Esophagus squamous epithelium (tissue), 5 donors: ENCODE data around the gene SUDS3. TPM values are rescaled to one million over a fixed set of nuclear protein-coding genes. Genes with fewer than 3 reads are reported as not detected.

Experiments
- DNase-seq: peaks from one replicate; lab custom pipeline; 2025; lab: John Stamatoyannopoulos, UW
- H3K27ac ChIP-seq, 4 donors: fragments of 200-600 bp; sonication (generic); one replicate each; pipeline ENCODE4 v1.5.1; 2016 to 2019; ENCODE audit warnings: mild to moderate bottlenecking in 1 of 4
- H3K27me3 ChIP-seq, 4 donors: fragments of 200-600 bp; sonication (generic); 1 replicate in 3 of 4; 2 replicates in 1 of 4; pipeline versions ENCODE4 v1.5.1 to v1.6.0; 2017 to 2021; ENCODE audit warnings: antibody characterized with exemption in 1 of 4
- H3K36me3 ChIP-seq, 3 donors: fragments of 200-600 bp; sonication (generic); one replicate each; pipeline ENCODE4 v1.5.1; 2016 to 2019
- H3K4me1 ChIP-seq, 3 donors: fragments of 200-600 bp; sonication (generic); one replicate each; pipeline ENCODE4 v1.5.1; 2017 to 2019
- H3K4me3 ChIP-seq, 4 donors: fragments of 200-600 bp; sonication (generic); 1 replicate in 3 of 4; 2 replicates in 1 of 4; pipeline ENCODE4 v1.5.1; 2016 to 2019; ENCODE audit warnings: mild to moderate bottlenecking in 2 of 4, moderate library complexity in 1 of 4
- H3K9me3 ChIP-seq, 3 donors: fragments of 200-600 bp; sonication (generic); one replicate each; pipeline ENCODE4 v1.5.1; 2016 to 2019
- CTCF ChIP-seq, 6 experiments: fragments of 450-650 bp in 4 of 6; fragments of 200-600 bp in 2 of 6; sonication (generic) in 2 of 6; IDR thresholded peaks; one replicate each; pipeline ENCODE4 v1.5.1; 2016 to 2019; ENCODE audit warnings: antibody characterized with exemption in 6 of 6, mild to moderate bottlenecking in 4 of 6, moderate library complexity in 4 of 6
- POLR2A ChIP-seq, 4 donors: fragments of 450-650 bp; IDR thresholded peaks; one replicate each; pipeline ENCODE4 v1.6.1; 2017; ENCODE audit warnings: antibody characterized with exemption in 4 of 4, mild to moderate bottlenecking in 4 of 4, moderate library complexity in 3 of 4
- WGBS, 2 donors: methylation state at CpG; one replicate each; pipeline ENCODE4 v1.1.5; 2018; 5-methylcytosine and 5-hydroxymethylcytosine counted together
- intact Hi-C: fragments of 100-400 bp; cut with DNase I; formaldehyde crosslinking; loops from one replicate; pipeline ENCODE4 v1.15.0; 2022
- total RNA-seq, 4 donors: library from RNA; depleted of rRNA; stranded (reverse); fragments of >200 nt; gene quantifications; one replicate each; pipeline ENCODE4 v1.1.0, GENCODE V29; 2016
- donor health status: DM: yes; HTN: yes; CAD: no.

The SUDS3 gene
- total RNA-seq, 4 donors from 2014 or later = 43.3 to 55.0 (median 44.8) TPM

DNA sequence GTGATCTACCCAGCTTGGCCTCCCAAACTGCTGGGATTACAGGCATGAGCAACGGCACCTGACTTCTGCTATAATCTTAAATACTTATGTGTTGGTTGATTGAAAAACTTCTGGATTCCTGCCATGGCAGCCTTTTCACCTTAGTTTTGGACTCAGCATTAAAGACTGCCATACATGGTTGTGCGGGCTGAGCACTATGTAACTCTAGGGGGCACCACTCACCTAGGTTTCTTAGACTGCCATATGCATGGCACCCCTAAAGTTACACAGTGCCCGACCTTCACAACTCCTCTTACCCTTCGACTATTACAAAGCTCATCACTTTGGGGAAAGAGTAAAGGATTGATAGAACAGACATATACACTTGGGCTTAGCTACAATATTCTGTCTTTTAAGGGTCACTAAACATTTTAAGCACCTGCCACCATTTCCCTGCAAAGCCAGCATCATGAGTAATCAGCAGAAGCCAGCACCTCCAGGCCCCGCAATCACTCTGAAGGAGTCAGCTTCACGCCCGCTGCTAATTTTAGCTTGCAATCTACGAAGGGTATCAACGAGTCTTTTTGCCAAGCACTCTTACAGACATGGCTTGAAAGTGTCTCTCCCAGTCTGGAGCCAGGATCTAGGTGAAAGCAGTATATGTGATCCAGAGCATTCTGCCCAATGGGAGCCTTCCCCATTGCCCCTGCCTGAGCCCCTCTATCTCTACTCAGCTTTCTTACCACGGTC lies 59.8 kb downstream of the SUDS3 start:
- TF ChIP-seq POLR2A (IDR thresholded peaks at IDR 0.05) = no peak
- peak in 1 of 6 experiments; percentile 20 for TF ChIP-seq CTCF (IDR thresholded peaks at IDR 0.05)
- H3K9me3 ChIP-seq = no peaks in the 10 kb centered on the region
- no peaks in the 10 kb centered on the region for H3K27me3 ChIP-seq
- 63 to 77% methylated on average over 8 to 10 of the region's 10 CpGs for WGBS, 2 donors
- DNase-seq = no peak
- H3K4me3 ChIP-seq = no peak overlapping the region
- intact Hi-C loops = no loop called here
- H3K4me1 ChIP-seq = no peaks in the 10 kb centered on the region
- no peak overlapping the region for H3K27ac ChIP-seq
- H3K36me3 ChIP-seq = no peaks in the 10 kb centered on the region

- Histone ChIP-seq H3K4me3 (no peak overlapping the region), H3K27ac (no peak overlapping the region), H3K4me1 (no peaks in the 10 kb centered on the region), H3K9me3 (no peaks in the 10 kb centered on the region), H3K27me3 (no peaks in the 10 kb centered on the region), H3K36me3 (no peaks in the 10 kb centered on the region)
- TF ChIP-seq CTCF (IDR thresholded peaks at IDR 0.05) (no peak), POLR2A (IDR thresholded peaks at IDR 0.05) (no peak)
- intact Hi-C loops = no loop called here
- WGBS, 2 donors = 34 to 50% methylated on average over 2 of the region's 2 CpGs
- no peak for DNase-seq
Measured at GRCh38 chr12:118436986-118437385, 60.6 kb downstream of the SUDS3 start.

DNA sequence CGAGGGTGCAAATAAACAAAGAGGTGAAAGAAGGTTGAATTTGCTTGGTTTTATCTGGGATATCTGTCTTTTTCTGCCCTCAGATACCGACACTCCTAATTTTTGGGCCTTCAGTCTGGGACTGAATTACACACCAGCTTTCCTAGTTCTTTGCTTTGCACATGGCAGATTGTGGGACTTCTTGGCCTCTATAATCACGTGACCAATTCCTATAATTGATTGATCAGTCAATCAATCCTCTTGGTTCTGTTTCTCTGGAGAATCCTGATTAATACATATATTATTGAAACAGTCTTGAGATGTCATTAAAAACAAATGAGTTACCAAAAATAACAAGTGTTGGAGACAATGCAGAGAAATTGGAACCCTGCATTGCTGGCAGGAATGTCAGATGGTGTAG lies 62.7 kb downstream of the SUDS3 start:
- Histone ChIP-seq H3K4me3 (no peak overlapping the region), H3K27me3 (no peaks in the 10 kb centered on the region), H3K36me3 (no peaks in the 10 kb centered on the region), H3K9me3 (no peaks in the 10 kb centered on the region), H3K27ac (no peak overlapping the region), H3K4me1 (no peaks in the 10 kb centered on the region)
- WGBS, 2 donors = 65 to 80% methylated on average over 3 of the region's 3 CpGs
- intact Hi-C loops = no loop called here
- DNase-seq = no peak
- no peak for TF ChIP-seq POLR2A (IDR thresholded peaks at IDR 0.05)
- no peak for TF ChIP-seq CTCF (IDR thresholded peaks at IDR 0.05)

DNA sequence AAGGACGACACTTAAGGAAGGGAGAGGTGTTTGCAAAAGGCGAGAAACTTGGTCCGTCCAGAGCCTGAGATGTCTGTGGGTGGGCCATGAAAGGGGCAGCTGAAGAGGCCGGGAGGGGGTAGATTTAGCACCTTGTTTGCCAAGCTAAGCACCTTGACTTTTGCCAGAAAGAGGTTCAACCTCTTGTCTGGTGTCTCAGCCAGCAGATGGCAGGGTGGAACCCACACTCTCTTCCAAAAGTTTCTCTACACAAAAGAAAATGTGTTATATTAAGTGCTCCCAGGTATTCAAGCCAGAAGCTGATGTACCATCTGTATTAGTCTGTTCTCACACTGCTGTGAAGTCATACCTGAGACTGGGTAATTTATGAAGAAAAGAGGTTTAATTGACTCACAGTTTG lies 69.9 kb downstream of the SUDS3 start:
- Histone ChIP-seq H3K9me3 (no peaks in the 10 kb centered on the region), H3K27ac (no peak overlapping the region), H3K4me1 (no peaks in the 10 kb centered on the region), H3K36me3 (no peaks in the 10 kb centered on the region), H3K27me3 (peaks cover 0 to 5% (median 0%) of the 10 kb centered on the region in 4 donors), H3K4me3 (no peak overlapping the region)
- DNase-seq = no peak
- TF ChIP-seq POLR2A (IDR thresholded peaks at IDR 0.05) (no peak), CTCF (IDR thresholded peaks at IDR 0.05) (no peak)
- WGBS, 2 donors = 21 to 29% methylated on average over 4 of the region's 4 CpGs
- intact Hi-C loops = no loop called here

DNA sequence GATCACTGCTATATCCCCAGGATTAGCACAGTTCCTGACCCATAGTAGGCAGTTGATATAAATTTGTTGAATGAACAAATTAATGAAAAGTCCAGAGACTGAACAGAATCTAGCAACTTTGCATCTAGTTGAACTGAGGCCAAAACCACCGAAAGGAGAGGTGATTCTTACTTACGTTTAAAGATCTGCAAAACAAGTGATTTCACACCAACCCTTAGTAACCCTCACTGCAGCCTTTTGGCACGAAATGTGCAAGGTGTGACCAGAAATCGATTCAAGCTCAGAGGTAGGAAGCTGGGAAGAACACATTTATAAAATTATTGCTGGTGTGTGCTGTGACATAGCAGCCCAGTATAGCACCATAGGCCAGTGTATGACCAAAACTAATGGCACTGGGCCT lies 70.8 kb downstream of the SUDS3 start:
- no peak for DNase-seq

More for the DNA sequence above, 70.8 kb downstream of the SUDS3 start:
- H3K9me3 ChIP-seq = no peaks in the 10 kb centered on the region
- peaks cover 0 to 5% (median 0%) of the 10 kb centered on the region in 4 donors for H3K27me3 ChIP-seq
- WGBS, 2 donors = 47 to 69% methylated on average over 4 of the region's 4 CpGs
- no peak overlapping the region for H3K4me3 ChIP-seq
- H3K4me1 ChIP-seq = no peaks in the 10 kb centered on the region
- intact Hi-C loops = no loop called here
- TF ChIP-seq CTCF (IDR thresholded peaks at IDR 0.05) (no peak), POLR2A (IDR thresholded peaks at IDR 0.05) (no peak)
- H3K36me3 ChIP-seq = no peaks in the 10 kb centered on the region
- H3K27ac ChIP-seq = no peak overlapping the region
